ENCODE data around the gene TUT1.

TUT1 gene

DNA sequence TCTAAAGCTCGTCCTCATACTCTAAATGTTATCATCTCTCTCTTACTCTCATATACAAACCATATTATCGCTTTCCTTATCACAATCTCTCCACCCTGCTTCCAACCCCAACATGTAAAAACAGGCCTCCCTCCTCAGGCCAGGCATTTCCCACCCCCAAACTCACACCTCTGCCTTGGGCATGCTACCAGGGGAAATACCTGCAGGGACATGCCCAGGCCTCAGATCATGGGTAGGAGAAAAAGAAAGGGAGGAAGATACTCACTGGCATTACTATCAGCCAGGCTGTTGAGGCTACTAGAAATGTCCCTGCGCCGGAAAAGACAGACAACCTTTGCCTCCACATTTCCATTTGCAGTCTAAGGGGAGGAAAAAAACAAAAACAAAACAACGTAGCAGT lies 8.6 kb upstream of the TUT1 start:
- Histone ChIP-seq H3K4me1 (ENCODE audit: control insufficient read depth in 1 of 2, insufficient read depth in 1 of 2, low read depth in 1 of 2, low read length in 1 of 2) (peaks cover 36% of the 10 kb centered on the region in 2 experiments), H3K4me3 (ENCODE audit: low read depth in 1 of 2, low read length in 1 of 2) (peak overlapping the region; percentile 89 to 98), H3K27ac (peak overlapping the region; percentile 84), H3K27me3 (no peaks in the 10 kb centered on the region), H3K36me3 (peaks cover 42% of the 10 kb centered on the region), H3K9me3 (no peaks in the 10 kb centered on the region)
- no peak for TF ChIP-seq CTCF (IDR thresholded peaks at IDR 0.05)

GRCh38 chr11:62599069-62599696 lies 7.9 kb upstream of the TUT1 start:
- Histone ChIP-seq H3K27ac (peak overlapping the region; percentile 84), H3K4me1 (ENCODE audit: control insufficient read depth in 1 of 2, insufficient read depth in 1 of 2, low read depth in 1 of 2, low read length in 1 of 2) (peaks cover 36% of the 10 kb centered on the region in 2 experiments), H3K9me3 (no peaks in the 10 kb centered on the region), H3K4me3 (ENCODE audit: low read depth in 1 of 2, low read length in 1 of 2) (peak overlapping the region; percentile 13 to 89), H3K36me3 (peaks cover 42% of the 10 kb centered on the region), H3K27me3 (no peaks in the 10 kb centered on the region)
- no peak for TF ChIP-seq CTCF (IDR thresholded peaks at IDR 0.05)

DNA sequence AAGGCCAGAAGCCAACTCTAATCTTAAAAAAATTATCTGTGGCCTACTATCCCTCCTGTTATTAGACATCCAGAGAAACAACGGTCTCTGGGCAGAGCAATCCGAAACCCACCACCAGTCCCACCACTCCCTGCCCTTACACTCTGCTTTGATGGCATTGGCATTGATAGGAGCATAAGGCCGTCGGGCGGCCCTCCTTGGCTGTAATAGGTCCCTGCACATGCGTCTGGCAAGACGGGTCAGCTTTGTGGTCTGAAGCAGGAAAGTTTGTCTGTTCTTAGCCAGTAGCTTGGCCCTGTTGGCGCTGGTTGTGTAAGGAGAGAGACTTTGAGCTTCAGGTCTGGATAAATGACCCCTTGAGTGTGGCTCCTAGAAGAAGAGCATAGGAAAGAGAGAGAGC lies 3.8 kb upstream of the TUT1 start:
- no peak for TF ChIP-seq CTCF (IDR thresholded peaks at IDR 0.05)
- Histone ChIP-seq H3K27me3 (no peaks in the 10 kb centered on the region), H3K27ac (peak overlapping the region; percentile 65), H3K36me3 (peaks cover 50% of the 10 kb centered on the region), H3K4me1 (ENCODE audit: control insufficient read depth in 1 of 2, insufficient read depth in 1 of 2, low read depth in 1 of 2, low read length in 1 of 2) (peaks cover 46 to 49% of the 10 kb centered on the region in 2 experiments), H3K4me3 (ENCODE audit: low read depth in 1 of 2, low read length in 1 of 2) (no peak overlapping the region), H3K9me3 (no peaks in the 10 kb centered on the region)

DNA sequence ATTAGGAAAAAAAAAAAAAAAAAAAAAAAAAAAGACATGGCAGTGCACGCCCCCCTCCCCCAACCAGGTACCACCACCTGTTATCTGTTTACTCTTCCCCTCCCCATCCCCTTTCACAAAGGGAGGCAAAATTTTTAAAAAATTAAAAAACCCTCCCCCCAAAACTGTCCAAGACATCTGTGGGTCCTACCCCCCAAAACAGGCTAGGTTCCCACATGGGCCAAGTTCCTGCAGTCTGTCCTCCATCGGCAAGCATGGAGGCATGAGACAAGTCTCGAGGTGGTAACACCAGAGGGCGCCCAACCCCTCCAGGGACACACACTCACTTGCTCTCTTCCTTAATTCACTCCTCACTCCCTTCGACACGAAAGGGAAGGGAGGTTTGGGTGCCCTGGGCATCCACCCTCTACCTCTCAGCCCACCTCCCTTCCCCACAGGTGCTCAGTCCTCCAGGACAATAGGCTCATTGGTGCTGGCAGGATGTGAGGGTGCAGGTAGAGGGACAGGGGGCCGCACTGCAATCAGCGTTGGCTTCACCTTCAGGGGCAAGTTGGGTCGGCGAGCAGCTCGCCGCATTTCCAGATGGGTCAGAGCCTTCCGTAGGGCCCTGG lies 2.2 kb upstream of the TUT1 start:
- Histone ChIP-seq H3K36me3 (peaks cover 50% of the 10 kb centered on the region), H3K9me3 (no peaks in the 10 kb centered on the region), H3K27ac (peak overlapping the region; percentile 65), H3K4me1 (ENCODE audit: control insufficient read depth in 1 of 2, insufficient read depth in 1 of 2, low read depth in 1 of 2, low read length in 1 of 2) (peaks cover 30 to 34% of the 10 kb centered on the region in 2 experiments), H3K27me3 (no peaks in the 10 kb centered on the region), H3K4me3 (ENCODE audit: low read depth in 1 of 2, low read length in 1 of 2) (peak overlapping the region in 1 of 2 experiments; percentile 85)
- peak; percentile 69 for TF ChIP-seq CTCF (IDR thresholded peaks at IDR 0.05)

DNA sequence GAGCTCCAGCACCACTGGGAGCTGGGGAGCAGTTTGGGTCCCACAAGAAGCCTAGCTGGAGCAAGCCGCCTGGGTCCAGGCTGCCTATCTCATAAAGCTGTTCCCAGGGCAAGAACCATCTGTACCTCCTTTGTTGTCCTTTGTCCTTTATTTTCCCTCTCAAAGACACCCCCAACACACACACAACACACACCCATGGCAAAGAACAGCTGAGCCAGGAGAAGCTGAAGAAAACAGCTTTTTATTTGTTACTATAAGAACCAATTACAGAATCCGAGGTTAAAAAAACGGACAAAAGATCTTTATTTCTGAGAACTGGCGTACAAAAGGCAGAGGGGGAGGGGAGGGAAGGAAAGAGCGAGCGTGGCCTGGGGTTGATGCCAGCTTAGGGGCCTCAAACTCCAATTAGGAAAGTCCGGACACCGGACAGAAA lies 1.7 kb upstream of the TUT1 start:
- Histone ChIP-seq H3K4me1 (ENCODE audit: control insufficient read depth in 1 of 2, insufficient read depth in 1 of 2, low read depth in 1 of 2, low read length in 1 of 2) (peaks cover 29 to 33% of the 10 kb centered on the region in 2 experiments), H3K27ac (peak overlapping the region; percentile 90), H3K27me3 (no peaks in the 10 kb centered on the region), H3K4me3 (ENCODE audit: low read depth in 1 of 2, low read length in 1 of 2) (peak overlapping the region; percentile 76 to 85), H3K36me3 (peaks cover 45% of the 10 kb centered on the region), H3K9me3 (no peaks in the 10 kb centered on the region)
- no peak for TF ChIP-seq CTCF (IDR thresholded peaks at IDR 0.05)

All from neutrophil (primary cell).